CD4-positive, alpha-beta T cell treated with Interleukin-6 for 4 hours (primary cell): ENCODE results near the gene MYMK.

Experiments used
- DNase-seq: peaks from one replicate; pipeline ENCODE4 v3.0.0-alpha.2; 2020; ENCODE audit warnings: mixed read lengths

MYMK gene

GRCh38 chr9:133477992-133478850 lies 46.5 kb downstream of the MYMK start:
- DNase-seq: no peak

- DNase-seq: no peak
Measured at GRCh38 chr9:133477461-133477860, 47.3 kb downstream of the MYMK start.

- no peak for DNase-seq
Measured at GRCh38 chr9:133476941-133477340, 47.8 kb downstream of the MYMK start.

- no peak for DNase-seq
Measured at GRCh38 chr9:133476036-133476931, 48.5 kb downstream of the MYMK start.

GRCh38 chr9:133475292-133476012 lies 49.3 kb downstream of the MYMK start:
- DNase-seq: no peak

GRCh38 chr9:133474853-133475252 lies 49.9 kb downstream of the MYMK start:
- no peak for DNase-seq

GRCh38 chr9:133474215-133474614 lies 50.5 kb downstream of the MYMK start:
- DNase-seq: no peak

- no peak for DNase-seq
Measured at GRCh38 chr9:133473743-133474142, 51.0 kb downstream of the MYMK start.

GRCh38 chr9:133472753-133473378 lies 51.9 kb downstream of the MYMK start:
- no peak for DNase-seq

DNA sequence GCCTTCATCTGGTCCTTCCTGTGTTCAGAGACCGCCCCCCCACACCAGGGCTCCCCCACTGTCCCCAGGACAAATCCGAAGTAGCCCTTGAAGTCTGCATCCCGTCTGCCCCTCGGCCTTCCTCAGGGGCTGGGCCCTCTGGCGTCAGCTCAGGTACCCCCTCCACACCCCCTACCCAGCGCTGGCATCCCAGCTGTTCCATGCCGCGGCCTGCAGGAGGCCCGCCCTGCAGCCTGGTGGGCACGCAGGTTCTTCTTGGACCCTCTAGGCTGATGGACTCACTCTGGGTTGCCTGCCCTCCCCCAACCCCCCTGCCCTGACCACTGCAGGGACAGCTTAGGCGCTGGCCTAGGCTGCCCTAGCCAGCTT lies 52.5 kb downstream of the MYMK start:
- DNase-seq: no peak

- no peak for DNase-seq
Measured at GRCh38 chr9:133471551-133472276, 53.0 kb downstream of the MYMK start.

DNA sequence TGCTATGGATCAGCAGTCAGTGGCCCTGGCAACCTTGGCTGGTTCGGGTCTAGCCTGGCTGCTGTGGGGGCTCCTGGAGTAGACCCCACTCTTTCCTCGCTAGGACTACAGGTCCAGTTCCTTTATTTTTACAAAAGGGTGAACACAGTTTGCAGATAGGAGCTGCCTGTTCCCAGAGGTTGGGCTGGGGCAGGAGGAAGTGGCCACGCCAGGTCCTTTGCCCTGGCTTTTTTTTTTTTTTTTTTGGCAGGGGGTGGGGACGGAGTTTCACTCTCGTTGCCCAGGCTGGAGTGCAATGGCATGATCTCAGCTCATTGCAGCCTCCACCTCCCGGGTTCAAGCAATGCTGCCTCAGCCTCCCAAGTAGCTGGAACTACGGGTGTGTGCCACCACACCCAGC lies 53.8 kb downstream of the MYMK start:
- no peak for DNase-seq

- no peak for DNase-seq
Measured at GRCh38 chr9:133470427-133470924, 54.3 kb downstream of the MYMK start.

DNA sequence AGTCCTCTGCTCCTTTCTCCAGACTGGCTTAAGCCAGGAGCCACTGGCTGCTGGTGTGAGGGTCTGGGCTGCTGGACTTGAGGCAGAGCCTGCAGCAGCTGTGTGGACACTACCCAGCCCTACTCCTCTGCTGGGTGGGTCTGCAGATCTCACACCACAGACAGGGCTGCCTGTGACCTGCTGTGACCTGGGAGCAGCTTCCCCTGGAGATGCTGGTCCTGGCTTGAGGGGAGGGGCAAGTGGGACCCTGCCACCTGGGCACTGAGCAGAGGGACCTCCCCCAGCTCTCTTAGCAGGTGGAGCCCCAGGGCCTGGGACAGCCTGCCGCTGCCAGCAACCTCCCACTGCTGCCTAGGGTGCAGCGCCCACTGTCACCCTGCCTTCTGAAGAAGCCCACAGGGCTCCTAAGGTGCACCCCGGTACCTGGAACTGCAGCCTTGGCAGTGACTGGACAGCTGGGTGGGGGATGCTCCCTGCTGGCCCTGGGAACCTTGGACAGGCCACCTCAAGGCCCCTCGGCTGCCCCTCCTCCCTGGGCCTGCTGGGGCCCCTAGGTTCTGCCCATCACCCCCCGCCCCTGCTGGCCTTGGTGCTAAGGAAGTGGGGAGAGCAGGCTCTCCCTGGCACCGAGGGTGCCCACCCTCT lies 55.9 kb downstream of the MYMK start:
- DNase-seq: no peak

- no peak for DNase-seq
Measured at GRCh38 chr9:133468374-133468773, 56.4 kb downstream of the MYMK start.

GRCh38 chr9:133467101-133467500 lies 57.7 kb downstream of the MYMK start:
- DNase-seq: no peak

DNA sequence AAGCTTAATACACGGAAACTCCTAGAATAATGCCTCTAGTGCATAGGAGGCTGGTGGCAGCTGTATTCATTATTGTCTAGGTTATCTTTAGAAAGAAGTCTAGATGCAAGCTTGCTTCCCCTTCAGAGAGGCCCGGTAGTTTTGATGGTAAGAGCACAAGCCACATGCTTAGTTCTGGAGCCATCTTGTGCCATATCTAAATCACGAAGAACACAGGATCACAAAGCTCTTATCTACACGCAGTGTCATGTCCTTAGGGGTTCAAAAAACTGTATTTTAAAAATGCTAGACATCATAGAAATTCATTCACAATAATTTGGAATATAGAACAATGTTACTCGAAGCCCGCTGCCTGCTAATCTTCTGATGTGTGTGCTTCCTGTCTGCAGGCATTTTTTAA lies 58.8 kb downstream of the MYMK start:
- DNase-seq: no peak

GRCh38 chr9:133464638-133465037 lies 60.1 kb downstream of the MYMK start:
- DNase-seq: no peak
